DOHH2 (cell line): ENCODE measurements around the gene FCGBP.

Source experiments
- H3F3A ChIP-seq: fragments of 200-600 bp; sonication (generic), shearing (Covaris generic); 2 replicates; pipeline ENCODE4 v1.6.0; 2016; ENCODE audit warnings: antibody characterized with exemption, mild to moderate bottlenecking; ENCODE audit not compliant: control insufficient read depth, insufficient read depth
- H3K27ac ChIP-seq: fragments of 200-600 bp; sonication (generic); 2 replicates; pipeline ENCODE4 v1.5.1; 2014; ENCODE audit warnings: low read depth, mild to moderate bottlenecking, low read length, moderate library complexity
- H3K27me3 ChIP-seq: fragments of 200-600 bp; sonication (generic); 2 replicates; pipeline ENCODE4 v1.6.1; 2014; ENCODE audit warnings: mild to moderate bottlenecking, low read length, mixed read lengths; ENCODE audit not compliant: control insufficient read depth
- H3K36me3 ChIP-seq: fragments of 200-600 bp; sonication (generic); 2 replicates; pipeline ENCODE4 v1.6.1; 2014; ENCODE audit warnings: mild to moderate bottlenecking, low read length, moderate library complexity, mixed read lengths; ENCODE audit not compliant: control insufficient read depth
- H3K4me1 ChIP-seq: fragments of 200-600 bp; sonication (generic); 2 replicates; pipeline ENCODE4 v1.6.1; 2014; ENCODE audit warnings: mild to moderate bottlenecking, low read length, mixed read lengths; ENCODE audit not compliant: control insufficient read depth
- H3K4me2 ChIP-seq: fragments of 200-600 bp; sonication (generic); 2 replicates; pipeline ENCODE4 v1.6.0; 2014; ENCODE audit warnings: mild to moderate bottlenecking, low read length, moderate library complexity
- H3K4me3 ChIP-seq: fragments of 200-600 bp; sonication (generic); 2 replicates; pipeline ENCODE4 v1.5.1; 2014; ENCODE audit warnings: mild to moderate bottlenecking, low read length, mixed read lengths
- H3K79me2 ChIP-seq: fragments of 200-600 bp; sonication (generic); 2 replicates; pipeline ENCODE4 v1.6.1; 2014; ENCODE audit warnings: mild to moderate bottlenecking, low read length, mixed read lengths; ENCODE audit not compliant: control insufficient read depth
- H3K9me2 ChIP-seq: fragments of 200-600 bp; sonication (generic); replicated peaks from 2 replicates; pipeline ENCODE4 v1.6.1; 2014; ENCODE audit warnings: mild to moderate bottlenecking, low read length, mixed read lengths; ENCODE audit not compliant: control insufficient read depth
- H3K9me3 ChIP-seq: fragments of 200-600 bp; sonication (generic); 2 replicates; pipeline ENCODE4 v1.6.1; 2014; ENCODE audit warnings: antibody characterized with exemption, low read length, mixed read lengths; ENCODE audit not compliant: control insufficient read depth, insufficient read depth
- H4K20me1 ChIP-seq: fragments of 200-600 bp; sonication (generic); 2 replicates; pipeline ENCODE4 v1.6.0; 2014; ENCODE audit warnings: low read depth, mild to moderate bottlenecking, antibody characterized with exemption, low read length, moderate library complexity; ENCODE audit not compliant: control insufficient read depth, insufficient read depth
- EZH2phosphoT487 ChIP-seq: fragments of 200-600 bp; sonication (generic); IDR thresholded peaks from 2 replicates; pipeline ENCODE4 v1.6.1; 2017; ENCODE audit warnings: borderline replicate concordance, mild to moderate bottlenecking, antibody characterized with exemption, low read length, moderate library complexity, mixed read lengths
- TF ChIP-seq, protein P1 (sequence below): fragments of 200-600 bp; sonication (generic); IDR thresholded peaks from one replicate; pipeline ENCODE4 v1.5.1; 2014; ENCODE audit warnings: antibody characterized with exemption, mild to moderate bottlenecking, low read depth, low read length; ENCODE audit not compliant: poor library complexity, severe bottlenecking

The FCGBP gene

DNA sequence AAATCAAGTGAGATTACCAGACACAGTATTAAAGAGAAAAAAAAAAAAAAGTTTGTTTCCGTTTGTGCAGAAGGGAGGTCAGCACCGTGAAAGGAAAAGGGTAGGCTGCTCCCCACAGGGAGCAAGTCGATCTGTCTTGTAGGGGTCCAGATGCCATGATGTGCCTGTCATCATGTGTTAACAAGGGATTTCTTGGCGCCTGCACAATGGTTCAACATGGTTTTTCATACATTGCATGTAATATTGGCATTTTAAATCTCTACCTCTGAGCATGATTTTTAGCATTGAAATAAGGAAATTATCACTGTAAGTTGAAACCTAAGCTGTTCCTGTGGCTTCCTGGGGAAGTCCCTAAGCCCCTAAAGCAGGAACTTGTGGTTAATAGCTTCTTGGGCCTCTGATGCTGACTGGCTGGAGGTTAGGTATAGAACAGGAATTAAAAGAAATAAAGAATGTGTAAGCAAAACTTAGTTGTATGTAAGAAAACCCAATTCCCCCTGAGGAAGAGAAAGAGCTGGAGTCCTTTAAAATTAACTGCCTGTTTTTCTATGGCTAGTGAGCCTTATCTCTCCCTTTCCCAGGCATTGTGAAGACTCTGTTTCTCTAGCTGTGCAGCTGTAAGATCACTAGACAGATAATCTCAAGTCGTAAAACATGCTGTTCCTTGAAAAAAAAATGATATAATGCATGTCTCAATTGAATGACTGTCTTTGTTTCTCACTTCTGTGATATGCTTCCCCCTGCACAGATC lies 7.4 kb upstream of the FCGBP start:
- H3K79me2 ChIP-seq = no peaks in the 10 kb centered on the region
- TF ChIP-seq EZH2phosphoT487 = no peak
- TF ChIP-seq, protein P1, sequence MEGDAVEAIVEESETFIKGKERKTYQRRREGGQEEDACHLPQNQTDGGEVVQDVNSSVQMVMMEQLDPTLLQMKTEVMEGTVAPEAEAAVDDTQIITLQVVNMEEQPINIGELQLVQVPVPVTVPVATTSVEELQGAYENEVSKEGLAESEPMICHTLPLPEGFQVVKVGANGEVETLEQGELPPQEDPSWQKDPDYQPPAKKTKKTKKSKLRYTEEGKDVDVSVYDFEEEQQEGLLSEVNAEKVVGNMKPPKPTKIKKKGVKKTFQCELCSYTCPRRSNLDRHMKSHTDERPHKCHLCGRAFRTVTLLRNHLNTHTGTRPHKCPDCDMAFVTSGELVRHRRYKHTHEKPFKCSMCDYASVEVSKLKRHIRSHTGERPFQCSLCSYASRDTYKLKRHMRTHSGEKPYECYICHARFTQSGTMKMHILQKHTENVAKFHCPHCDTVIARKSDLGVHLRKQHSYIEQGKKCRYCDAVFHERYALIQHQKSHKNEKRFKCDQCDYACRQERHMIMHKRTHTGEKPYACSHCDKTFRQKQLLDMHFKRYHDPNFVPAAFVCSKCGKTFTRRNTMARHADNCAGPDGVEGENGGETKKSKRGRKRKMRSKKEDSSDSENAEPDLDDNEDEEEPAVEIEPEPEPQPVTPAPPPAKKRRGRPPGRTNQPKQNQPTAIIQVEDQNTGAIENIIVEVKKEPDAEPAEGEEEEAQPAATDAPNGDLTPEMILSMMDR = no peak

DNA sequence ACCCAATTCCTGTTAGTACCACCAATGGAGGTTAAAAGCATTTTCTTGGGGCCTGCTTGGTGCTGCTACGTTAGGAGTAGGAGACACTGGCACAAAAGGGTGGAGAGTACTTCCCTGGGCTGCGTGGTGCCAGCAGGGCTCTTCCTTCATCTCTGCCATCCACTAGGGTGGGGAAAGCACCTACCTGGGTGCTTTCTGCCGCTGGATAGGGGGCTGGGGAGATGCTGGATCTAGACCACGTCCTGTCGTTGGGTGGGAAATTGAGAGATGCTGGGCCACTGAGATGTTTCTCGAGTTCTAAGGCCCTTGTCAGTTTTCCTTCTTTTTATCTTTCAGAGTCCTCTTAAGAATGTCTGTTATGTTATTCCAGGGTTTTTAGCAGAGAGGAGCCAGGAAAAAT lies 6.7 kb upstream of the FCGBP start:
- H3K27me3 ChIP-seq = no peaks in the 10 kb centered on the region
- H3K79me2 ChIP-seq = no peaks in the 10 kb centered on the region
- H3K36me3 ChIP-seq = peaks cover 12% of the 10 kb centered on the region
- H3K4me3 ChIP-seq = peak overlapping the region; percentile 71
- H4K20me1 ChIP-seq = no peaks in the 10 kb centered on the region
- peak overlapping the region; percentile 92 for H3K4me2 ChIP-seq
- peaks cover 6% of the 10 kb centered on the region for H3K9me3 ChIP-seq
- peak overlapping the region; percentile 89 for H3K27ac ChIP-seq
- TF ChIP-seq, protein P1 = peak; percentile 9
- no peak for TF ChIP-seq EZH2phosphoT487
- H3K4me1 ChIP-seq = peaks cover 88% of the 10 kb centered on the region
- H3K9me2 ChIP-seq = no peaks in the 10 kb centered on the region
- peaks cover 20% of the 10 kb centered on the region for H3F3A ChIP-seq

More for the DNA sequence above, 7.4 kb upstream of the FCGBP start:
- Histone ChIP-seq H3K9me2 (no peaks in the 10 kb centered on the region), H3K9me3 (peaks cover 6% of the 10 kb centered on the region), H3K27ac (peak overlapping the region; percentile 89), H3K4me3 (peak overlapping the region; percentile 71), H3F3A (peaks cover 20% of the 10 kb centered on the region), H3K4me2 (peak overlapping the region; percentile 92), H3K36me3 (peaks cover 12% of the 10 kb centered on the region), H4K20me1 (no peaks in the 10 kb centered on the region), H3K4me1 (peaks cover 88% of the 10 kb centered on the region), H3K27me3 (no peaks in the 10 kb centered on the region)

- Histone ChIP-seq H3K4me3 (peak overlapping the region; percentile 71), H3K9me3 (peaks cover 6% of the 10 kb centered on the region), H3F3A (peaks cover 20% of the 10 kb centered on the region), H3K27me3 (no peaks in the 10 kb centered on the region), H3K4me1 (peaks cover 94% of the 10 kb centered on the region), H3K9me2 (no peaks in the 10 kb centered on the region), H3K36me3 (peaks cover 12% of the 10 kb centered on the region), H3K4me2 (peak overlapping the region; percentile 92), H3K79me2 (no peaks in the 10 kb centered on the region), H4K20me1 (no peaks in the 10 kb centered on the region), H3K27ac (peak overlapping the region; percentile 89)
- TF ChIP-seq, protein P1 = no peak
- no peak for TF ChIP-seq EZH2phosphoT487
Measured at GRCh38 chr19:39940221-39940833, 5.9 kb upstream of the FCGBP start.
